NCI-H446 treated with DMSO at 0.1 percent for 48 hours (cell line): ENCODE measurements around the gene CAPN9.
A peak's percentile ranks its signal among the peaks of the same experiment; 100 is the strongest.
"Not testable (repeated sequence)": the region's sequence is repeated elsewhere in the genome, so short reads cannot be mapped to it uniquely, and the experiment has no call there.

ENCODE experiments used
- DNase-seq: peaks from one replicate; lab custom pipeline; 2025; lab: John Stamatoyannopoulos, UW

The CAPN9 gene

DNA sequence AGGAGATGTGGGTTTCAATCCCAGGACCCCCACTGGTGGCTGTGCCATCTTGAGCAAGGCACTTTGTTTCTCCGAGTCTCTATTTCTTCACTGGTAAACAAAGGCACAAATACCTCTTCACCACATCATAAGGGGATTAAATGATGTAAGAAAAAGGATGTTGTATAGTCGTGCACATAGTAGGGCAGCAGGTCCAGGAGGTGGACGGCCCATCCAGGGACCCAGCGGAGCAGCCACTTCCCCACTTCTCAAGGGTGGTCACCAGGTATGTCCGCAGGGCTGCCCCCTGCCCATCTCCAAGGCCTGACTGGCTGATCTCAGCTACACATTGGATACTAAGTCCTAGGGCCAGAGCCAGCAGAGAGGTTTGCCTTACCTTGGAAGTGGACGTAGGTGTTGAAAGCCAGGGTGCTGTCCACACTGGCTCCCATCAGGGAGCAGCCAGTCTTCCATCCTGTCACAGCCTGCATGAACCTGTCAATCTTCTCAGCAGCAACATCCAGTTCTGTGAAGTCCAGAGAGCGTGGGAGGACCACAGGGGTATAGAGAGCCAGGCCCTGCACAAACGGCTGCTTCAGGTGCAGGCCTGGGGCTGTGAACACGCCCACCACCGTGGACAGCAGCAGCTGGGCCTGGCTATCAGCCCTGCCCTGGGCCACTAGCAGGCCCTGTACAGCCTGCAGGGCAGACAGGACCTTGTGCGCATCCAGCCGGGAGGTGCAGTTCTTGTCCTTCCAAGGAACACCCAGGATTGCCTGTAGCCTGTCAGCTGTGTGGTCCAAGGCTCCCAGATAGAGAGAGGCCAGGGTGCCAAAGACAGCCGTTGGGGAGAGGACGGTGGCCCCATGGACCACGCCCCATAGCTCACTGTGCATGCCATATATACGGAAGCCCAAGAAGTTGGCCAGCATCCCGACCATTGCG lies 37.3 kb upstream of the CAPN9 start:
- no peak for DNase-seq

DNA sequence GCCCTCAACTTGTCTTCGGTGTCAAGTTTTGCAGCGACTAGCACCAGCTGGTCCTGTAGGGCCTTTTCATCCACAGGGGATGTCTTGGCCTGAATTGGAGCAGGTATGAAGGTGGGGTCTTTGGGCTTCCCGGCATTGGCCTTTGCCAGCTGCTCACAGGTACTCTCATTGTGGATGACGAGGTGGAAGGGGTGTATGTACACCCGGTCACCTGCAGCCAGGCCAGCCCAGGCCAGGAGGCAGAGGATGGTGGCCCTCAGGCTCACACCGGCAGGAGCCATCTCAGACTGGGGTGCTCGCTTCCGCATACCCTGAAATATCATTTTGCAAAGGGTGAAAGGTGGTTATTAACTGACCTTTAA lies 36.7 kb upstream of the CAPN9 start:
- DNase-seq = no peak

DNA sequence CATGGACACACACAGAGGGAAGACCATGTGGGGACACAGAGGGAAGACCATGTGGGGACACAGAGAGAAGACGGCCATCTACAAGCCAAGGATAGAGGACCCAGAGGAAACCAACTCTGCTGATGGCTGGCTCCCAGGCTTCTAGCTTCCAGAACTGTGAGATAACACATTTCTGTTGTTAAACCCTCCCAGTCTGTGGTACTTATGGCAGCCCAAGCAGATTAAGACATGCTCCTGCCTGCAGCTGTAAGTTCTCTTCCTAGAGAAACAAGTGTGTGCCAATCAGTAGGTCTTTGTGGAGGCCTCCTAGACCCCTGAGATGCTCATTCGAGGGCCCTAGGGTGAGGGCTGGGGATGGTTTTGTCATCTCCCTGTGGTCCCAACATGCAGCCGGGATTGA lies 35.9 kb upstream of the CAPN9 start:
- DNase-seq = no peak

DNA sequence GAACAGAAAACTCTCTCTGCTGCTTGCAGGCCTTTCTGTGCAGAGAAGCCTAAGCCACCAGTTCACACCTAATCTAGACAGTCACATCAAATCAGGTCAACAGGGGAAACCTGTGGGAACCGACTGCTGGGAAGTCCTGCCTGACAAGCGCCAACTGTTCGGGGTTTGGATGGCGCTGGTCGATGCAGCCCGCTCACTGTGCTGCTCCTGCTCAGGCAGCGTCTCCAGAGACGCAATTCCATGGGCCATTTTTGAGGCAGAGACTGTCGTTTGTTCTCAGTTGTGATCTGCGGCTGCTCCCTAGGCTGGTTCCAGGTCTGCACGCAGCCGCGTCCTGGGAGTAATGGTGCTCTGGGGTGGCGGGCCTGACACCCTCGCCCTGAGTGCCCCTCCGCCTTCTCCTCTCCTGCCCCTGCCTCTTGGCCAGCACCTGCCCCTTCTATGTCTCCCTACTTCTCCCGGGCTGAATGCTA lies 34.7 kb upstream of the CAPN9 start:
- DNase-seq = no peak

DNA sequence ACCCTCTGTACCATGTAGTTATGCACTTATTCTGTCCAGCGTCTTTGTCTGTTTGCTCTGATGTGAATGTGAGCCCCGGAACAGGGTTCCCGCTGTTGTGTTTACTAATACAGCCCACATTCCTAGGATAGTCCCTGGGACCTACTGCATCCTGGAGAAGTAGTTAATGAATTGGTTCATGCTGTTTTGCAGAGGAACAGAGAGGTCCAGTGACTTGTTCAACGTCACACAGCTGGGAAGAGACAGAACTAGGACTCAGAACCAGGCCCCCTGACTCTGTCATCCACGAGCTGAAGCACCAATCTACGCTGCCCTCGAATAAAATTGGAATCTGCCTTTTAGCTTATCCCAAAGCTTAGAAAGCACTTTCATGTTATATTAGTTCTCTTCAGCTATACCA lies 34.0 kb upstream of the CAPN9 start:
- no peak for DNase-seq

DNA sequence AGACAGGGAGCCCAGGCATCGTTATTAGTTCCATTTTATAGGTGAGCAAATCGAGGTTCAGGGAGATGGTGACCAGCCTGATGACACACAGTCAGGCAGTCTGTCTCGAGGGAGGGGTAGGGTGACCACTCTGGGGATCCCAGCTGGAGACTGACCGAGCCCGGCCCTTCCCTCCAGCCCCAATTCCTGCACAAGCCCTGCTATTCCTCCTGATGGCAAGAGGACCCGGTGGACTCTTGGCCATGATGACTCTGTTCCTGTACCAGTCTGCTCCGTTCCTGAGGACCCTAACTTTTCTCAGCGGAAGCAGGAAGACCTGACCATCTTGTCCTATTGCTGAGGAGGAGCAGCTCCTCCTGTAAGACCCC lies 33.7 kb upstream of the CAPN9 start:
- DNase-seq = no peak

DNA sequence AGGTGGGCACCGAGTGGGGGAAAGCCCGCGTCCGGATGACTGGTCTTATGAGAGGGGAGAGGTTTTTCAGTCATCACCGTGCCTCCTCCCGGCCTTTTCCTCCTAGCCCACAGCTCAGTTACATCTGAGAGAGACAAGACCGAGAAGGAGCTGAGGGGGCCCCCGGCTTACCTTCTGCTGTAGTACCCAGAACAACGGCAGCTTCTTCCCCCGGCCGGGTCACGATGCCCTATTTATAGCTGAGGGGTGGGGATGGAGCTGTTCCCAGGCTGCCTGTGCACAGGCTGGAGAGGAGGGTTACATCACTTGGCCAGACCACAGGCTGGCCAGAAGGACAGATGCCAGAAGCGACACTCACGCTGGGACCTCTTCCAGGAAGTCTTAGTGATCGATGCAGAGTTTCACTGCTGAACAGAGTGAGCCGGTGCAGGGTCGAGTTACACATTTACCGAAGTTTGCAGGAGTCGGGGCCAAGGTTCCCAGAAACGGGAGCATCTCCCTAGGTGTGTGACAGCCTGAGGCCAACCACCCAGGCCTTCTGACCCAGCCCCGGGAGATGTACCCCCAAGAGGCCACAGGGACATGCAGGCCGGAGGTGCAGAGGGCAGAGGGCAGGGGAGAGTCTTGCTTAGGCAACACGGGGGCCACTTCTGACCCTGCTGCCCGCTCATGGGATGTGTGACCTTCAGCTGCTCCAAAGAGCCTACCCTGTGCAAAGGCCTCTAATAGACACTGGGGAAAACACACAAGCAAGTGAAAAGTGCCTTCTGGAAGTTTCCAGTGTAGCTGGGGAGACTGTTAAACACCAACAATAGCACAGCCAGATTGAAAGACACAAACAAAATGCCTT lies 33.0 kb upstream of the CAPN9 start, which contains the start of gene AGT:
AGT (minus strand) TSS at position 208 of the 850 bp plus-strand sequence. CDS start 3,299 bp downstream, outside the sequence.
- peak; percentile 72 for DNase-seq

DNA sequence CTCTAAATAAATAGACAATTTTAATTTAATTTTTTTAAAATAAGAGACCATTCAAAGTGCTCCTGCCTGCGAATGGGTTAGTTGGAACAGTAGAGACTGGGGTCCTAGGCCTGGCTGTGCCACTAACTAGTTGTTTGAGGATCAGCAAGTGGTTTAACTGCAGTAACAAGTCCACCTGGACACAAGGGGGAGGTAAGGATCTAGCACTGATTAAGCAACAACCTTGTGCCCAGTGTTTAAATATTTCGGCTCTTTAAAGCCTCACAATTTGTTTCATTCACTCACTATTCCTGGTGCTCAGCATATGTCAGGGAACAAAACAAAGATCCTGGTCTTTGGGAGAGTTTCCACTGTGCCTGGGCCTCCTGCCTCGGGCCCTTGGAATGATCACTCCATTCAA lies 31.7 kb upstream of the CAPN9 start:
- DNase-seq = no peak

DNA sequence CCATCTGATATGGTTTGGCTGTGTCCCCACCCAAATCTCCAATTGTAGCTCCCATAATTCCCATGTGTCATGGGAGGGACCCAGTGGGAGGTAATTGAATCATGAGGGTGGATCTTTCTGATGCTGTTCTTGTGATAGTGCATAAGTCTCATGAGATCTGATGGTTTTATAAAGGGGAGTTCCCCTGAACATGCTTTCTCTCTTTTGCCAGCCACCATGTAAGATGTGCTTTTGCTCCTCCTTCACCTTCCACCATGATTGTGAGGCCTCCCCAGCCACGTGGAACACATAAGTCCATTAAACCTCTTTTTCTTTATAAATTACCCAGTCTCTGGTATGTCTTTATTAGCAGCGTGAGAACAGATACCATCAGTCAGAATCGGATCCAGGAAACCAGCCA lies 30.7 kb upstream of the CAPN9 start:
- DNase-seq = not testable (repeated sequence)

DNA sequence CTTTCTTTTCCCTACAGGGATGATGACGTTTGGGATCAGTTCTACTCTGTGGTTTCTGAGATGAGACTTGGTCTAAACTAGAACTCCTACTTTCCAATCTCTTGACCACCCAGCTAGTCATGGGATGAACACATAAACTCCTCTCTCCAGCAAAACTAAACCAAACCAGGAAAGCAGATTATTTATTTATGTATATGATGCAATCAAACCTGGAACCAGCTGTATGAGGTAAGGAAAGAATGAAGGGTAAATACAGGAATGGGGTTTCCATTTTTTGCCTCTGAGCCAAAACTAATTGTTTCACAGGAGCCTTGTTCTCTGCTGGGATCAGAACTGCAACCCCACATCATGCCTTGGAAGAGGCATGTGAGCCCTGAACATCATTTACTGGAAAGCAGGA lies 29.9 kb upstream of the CAPN9 start:
- DNase-seq = no peak

DNA sequence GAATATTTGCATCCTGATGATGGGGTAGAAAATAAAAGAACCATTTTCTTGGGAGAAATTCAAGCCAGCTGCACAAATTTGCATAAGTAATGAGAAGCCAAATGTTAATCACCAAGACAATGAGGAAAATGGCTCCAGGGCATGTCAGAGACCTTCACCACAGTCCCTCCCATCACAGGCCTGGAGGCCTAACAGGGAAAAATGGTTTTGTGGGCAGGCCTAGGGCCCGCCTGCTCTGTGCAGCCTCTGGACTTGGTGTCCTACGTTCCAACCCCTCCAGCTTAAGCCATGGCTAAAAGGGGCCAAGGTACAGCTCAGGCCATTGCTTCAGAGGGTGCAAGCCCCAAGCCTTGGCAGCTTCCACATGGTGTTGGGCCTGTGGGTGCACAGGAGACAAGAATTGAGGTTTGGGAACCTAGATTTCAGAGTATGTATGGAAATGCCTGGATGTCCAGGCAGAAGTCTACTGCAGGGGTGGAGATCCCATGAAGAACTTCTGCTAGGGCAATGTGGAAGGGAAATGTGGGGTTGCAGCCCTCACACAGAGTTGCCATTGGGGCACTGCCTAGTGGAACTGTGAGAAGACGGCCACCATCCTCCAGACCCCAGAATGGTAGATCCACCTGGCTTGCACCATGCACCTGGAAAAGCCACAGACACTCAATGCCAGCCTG lies 25.2 kb upstream of the CAPN9 start:
- not testable (repeated sequence) for DNase-seq

DNA sequence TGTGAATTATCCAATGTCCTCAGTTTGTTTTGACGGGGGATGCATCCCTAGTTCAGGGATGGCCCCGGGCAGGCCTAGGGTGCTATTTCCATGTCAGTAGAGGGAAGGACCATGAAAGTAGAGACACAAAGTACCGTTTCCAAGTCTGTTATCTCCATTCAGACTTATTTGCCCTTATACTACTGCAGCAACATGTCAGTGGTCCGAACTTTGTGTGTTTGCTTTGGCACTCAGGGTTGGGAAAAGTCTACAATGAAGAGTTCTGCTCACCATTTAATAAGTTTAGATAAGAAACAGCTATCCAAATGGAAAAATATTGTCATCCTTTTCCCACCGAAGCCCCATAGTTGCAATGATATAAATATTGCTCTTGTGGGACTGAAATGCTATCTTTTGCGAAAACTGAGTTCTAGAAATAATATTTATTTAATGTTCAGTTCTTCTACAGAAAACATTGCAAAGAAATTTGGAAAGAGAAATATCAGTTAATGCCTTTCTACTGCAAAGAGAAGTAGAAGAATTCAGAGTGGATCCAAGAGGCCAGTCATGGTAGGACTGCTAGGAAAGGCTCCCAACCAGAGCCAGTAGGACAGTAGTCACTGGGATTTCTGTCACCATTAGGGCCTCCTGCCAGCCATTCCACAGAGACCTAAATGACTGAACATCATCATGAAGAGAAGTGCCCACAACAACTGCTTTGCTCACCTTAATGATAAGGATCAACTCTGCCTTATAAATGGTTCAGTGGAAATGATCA lies 21.8 kb upstream of the CAPN9 start:
- no peak for DNase-seq

DNA sequence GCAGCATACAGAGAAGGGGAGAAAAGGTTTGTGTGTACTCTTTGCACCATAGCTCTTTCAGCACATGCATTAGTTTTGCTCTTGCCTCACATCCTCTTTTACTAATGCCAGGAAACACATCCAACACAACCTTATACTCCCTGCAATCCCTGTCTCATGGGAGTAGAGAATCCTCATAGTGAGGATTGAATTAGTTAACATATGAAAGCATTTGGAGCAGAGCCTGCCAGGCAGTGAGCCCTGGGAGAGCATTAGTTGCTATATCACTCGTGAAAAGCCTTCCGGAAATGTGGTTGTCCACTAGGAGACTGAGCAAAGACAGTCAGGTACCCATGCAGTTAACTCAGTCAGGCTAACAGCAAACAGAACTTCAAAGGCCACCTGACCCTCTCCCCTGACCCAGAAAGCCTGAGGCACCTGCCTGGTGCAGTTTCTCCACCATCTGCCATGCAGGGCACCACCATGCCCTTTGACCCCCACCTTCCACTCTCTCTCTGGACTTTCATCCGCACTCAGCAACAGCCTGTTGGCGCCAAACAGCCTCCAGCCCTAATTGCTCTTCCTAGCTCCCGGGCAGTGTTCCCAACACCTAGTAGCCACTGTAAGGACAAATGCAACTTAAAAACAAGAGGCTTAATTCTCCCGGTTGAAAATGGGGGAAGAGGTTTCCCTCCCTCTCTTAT lies 18.3 kb upstream of the CAPN9 start:
- DNase-seq = peak; percentile 73

DNA sequence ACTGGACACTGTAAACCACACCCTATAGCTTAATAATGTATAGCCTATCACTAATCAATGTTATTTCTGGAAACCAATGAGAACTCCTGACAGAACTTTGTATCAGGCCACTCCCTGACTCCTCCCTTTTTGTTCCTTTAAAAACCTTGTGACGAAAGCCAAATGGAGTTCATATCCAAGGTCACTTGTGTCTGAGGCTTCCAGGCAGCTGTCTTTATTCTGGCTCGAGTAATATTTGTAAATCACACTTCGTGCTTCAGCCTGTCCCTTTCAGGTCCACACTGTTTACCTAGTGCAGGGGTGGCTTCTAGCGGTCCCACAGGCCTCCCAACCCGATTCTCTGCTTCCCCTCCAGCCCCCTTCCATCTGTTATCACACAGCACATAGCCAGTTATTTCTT lies 16.2 kb upstream of the CAPN9 start:
- no peak for DNase-seq

DNA sequence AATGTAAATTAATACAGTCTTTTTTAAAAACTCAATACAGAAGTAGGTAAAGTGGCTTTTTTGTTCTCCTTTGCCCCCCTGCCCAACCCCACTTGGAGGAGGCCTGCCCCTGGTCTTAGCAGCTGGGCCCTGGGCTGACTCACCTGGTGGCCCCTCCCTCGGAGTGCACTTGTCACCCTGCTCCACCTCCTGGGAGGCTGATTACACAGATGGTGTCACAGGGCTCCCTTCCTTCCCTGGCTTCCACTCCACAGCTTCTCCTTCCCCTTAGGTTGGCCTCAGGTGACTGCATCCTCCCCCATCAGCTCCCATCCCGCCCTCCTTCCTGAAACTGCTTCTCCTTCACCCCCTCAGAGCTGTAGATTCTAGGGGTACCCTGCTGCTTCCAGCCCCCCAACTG lies 11.7 kb upstream of the CAPN9 start:
- no peak for DNase-seq

DNA sequence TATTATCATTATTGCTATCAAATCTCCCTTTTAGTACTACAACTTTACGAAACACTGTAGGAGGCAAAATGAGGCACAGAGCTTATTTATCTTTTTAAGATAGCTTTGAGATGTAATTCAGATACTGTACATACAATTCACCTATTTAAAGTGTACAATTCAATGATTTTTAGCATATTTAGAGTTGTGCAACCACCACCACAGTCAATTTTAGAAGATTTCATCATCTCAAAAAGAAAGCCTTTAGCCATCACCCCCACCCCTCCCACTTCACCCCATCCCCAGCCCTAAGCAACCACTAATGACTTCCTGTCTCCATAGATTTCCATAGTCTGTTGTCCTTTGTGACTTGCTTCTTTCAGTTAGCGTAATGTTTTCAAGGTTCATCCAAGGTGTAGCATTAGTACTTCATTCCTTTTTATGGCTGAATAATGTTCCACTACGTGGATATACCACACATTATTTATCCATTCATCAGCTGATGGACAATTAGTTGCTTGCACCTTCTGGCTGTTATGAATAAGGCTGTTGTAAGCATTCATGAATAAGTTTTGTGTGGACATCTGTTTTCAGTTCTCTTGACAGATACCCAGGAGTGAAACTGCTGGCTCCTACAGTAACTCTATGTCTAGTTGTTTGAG lies 9.4 kb upstream of the CAPN9 start:
- no peak for DNase-seq

DNA sequence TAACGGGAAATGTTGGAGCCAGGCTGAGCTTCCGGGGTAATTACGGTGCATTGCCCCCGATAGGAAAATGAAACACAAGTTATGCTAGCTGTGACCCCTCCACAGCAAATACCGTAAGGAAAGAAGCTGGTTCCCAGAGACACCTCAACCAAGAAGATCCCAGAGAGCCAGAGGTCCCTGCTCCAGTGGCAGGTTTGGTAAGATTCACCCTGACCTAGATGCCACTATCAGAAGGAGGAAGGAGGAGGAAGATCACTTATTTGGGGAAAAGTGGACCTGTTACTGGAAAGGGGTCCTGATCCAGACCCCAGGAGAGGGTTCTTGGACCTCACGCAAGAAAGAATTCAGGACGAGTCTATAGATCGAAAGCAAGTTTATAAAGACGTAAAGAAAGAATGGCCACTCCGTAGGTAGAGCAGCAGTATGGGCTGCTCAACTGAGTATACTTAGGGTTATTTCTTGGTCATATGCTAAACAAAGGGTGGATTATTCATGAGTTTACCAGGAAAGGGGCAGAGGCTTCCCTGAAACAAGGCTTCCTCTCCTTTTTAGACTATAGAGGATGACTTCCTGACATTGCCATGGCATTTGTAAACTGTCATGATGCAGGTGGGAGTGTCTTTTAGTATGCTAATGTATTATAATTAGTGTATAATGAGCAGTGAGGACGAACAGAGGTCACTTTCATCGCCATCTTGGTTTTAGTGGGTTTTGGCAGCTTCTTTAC lies 7.5 kb upstream of the CAPN9 start:
- no peak for DNase-seq

DNA sequence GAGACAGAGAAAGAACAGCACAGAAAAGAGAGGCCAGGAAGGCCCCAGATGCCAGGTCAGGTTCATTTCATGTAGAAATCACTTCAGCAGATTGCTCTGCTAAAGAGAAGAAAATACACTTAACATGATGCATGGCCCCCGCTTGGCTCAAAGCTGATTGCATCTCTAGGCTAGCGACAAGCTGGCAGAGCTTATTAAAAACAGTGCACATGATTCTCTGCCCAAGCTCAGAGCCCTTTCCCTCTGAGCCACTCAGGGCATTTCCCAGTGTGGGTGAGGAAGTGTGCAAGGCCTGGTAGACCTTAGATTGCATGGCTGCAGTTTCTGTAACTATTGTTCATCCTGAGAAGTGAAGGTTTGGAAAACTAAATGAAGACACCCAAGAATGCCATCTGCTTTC lies 3.3 kb upstream of the CAPN9 start:
- no peak for DNase-seq

DNA sequence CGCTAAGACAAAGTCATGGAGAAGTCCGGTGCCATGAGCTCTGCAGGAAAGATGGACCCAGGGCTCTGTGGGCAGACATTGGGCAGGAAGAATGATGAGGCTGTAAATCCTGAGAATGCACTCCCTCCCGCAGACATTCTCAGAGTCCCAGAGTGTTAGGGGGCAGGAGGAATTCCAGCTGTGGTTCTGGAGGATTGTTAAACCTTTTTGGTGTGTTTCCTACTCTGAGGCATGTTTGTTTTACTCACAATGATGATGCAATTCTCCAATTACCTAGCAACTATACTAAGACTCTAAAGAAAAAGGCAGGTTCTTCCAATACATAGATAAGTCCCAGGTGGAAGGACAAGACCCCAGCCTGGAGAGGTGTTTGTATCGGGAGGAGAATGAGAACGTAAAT lies 2.8 kb upstream of the CAPN9 start:
- no peak for DNase-seq

DNA sequence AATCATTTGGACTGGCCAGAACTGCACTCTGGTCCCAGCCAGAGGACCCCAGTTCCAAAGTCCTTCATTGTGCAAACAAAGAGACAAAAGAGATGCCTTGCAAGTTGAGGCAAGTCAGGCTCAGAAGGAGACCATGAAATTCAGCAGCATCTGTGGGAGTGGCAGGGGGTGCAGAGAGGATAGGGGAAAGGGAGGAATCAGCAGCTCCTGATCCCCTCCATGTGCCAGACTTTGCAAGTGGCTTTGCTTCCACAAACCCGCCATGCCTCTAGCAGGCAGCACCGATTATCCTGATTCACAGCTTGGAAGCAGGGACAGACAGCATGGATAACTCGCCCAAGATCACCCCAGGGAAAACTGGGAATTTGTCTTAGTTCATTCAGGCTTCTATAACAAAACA lies 2.1 kb upstream of the CAPN9 start:
- no peak for DNase-seq
